ENCODE measurements around the gene EMD. TPM values are rescaled to one million over a fixed set of nuclear protein-coding genes. Genes with fewer than 3 reads are reported as not detected.

EMD gene
- total RNA-seq, 1 experiment from 2014 or later = 115 TPM

GRCh38 chrX:154365997-154366665, 13.0 kb upstream of the EMD start:
- no peak overlapping the region for H3K18ac ChIP-seq (ENCODE audit: insufficient read length, low read depth, low read length)
- no peak overlapping the region for H3K9ac ChIP-seq (ENCODE audit: extremely low read depth, insufficient read length, low read length)
- H3K4ac ChIP-seq (ENCODE audit: low read depth, low read length) = no peak overlapping the region
- no peak overlapping the region for H2BK20ac ChIP-seq (ENCODE audit: low read depth, low read length, poor library complexity, severe bottlenecking)
- Mint-ChIP-seq H3K27ac (no peak overlapping the region), H3K4me3 (no peak overlapping the region), H3K4me1 (0 out of 4 replicates have a peak, but pooled peaks cover 0 to 5% of the 10 kb centered on the region in 2 experiments), H3K36me3 (ENCODE audit: insufficient read depth in 1 of 3, low read depth in 3 of 3) (peaks cover 43 to 74% (median 72%) of the 10 kb centered on the region in 3 experiments), H3K9me3 (peaks cover 42 to 60% of the 10 kb centered on the region in 2 experiments), H3K27me3 (ENCODE audit: low read depth) (peaks cover 8% of the 10 kb centered on the region)
- H3K14ac ChIP-seq (ENCODE audit: insufficient read depth, low read length) = no peak overlapping the region; the same call in 1 of the 2 replicates
- H4K20me1 ChIP-seq (ENCODE audit: control insufficient read depth, insufficient read depth, insufficient read length) = no peaks in the 10 kb centered on the region
- no CpG with 5 or more reads among the region's 32 CpGs for WGBS (ENCODE audit: extremely low coverage, insufficient read length, low lambda C conversion rate)
- no peak overlapping the region for H2BK5ac ChIP-seq (ENCODE audit: insufficient read length, low read length)
- no peaks in the 10 kb centered on the region for H3K27me3 ChIP-seq (ENCODE audit: insufficient read depth, low read length)
- peaks cover 17% of the 10 kb centered on the region; the same call in 1 of the 2 replicates for H3K79me2 ChIP-seq (ENCODE audit: insufficient read depth, low read length)
- H4K5ac ChIP-seq (ENCODE audit: insufficient read length, low read depth, low read length) = no peak overlapping the region
- H3T11ph ChIP-seq (ENCODE audit: low read length) = no peak overlapping the region
- H3K9me3 ChIP-seq (ENCODE audit: control insufficient read depth, low read depth, low read length) = peaks cover 9% of the 10 kb centered on the region
- no peak overlapping the region for H4K91ac ChIP-seq (ENCODE audit: insufficient read length, low read depth, low read length)
- H4K8ac ChIP-seq (replicated peaks; ENCODE audit: insufficient read length, low read depth, low read length) = no peak overlapping the region
- H2BK15ac ChIP-seq (ENCODE audit: low read depth, low read length) = no peak overlapping the region
- no peak overlapping the region for H2BK12ac ChIP-seq (ENCODE audit: insufficient read length, low read depth, low read length)
- no peak overlapping the region for H3K4me2 ChIP-seq (ENCODE audit: insufficient read depth, insufficient read length, low read length)
- H3K4me1 ChIP-seq (ENCODE audit: insufficient read depth, low read length) = no peaks in the 10 kb centered on the region
- no peak overlapping the region for H2AK5ac ChIP-seq (ENCODE audit: insufficient read length, low read length)
- H3K27ac ChIP-seq (ENCODE audit: insufficient read length, low read depth, low read length) = no peak overlapping the region
- TF ChIP-seq, protein P1, sequence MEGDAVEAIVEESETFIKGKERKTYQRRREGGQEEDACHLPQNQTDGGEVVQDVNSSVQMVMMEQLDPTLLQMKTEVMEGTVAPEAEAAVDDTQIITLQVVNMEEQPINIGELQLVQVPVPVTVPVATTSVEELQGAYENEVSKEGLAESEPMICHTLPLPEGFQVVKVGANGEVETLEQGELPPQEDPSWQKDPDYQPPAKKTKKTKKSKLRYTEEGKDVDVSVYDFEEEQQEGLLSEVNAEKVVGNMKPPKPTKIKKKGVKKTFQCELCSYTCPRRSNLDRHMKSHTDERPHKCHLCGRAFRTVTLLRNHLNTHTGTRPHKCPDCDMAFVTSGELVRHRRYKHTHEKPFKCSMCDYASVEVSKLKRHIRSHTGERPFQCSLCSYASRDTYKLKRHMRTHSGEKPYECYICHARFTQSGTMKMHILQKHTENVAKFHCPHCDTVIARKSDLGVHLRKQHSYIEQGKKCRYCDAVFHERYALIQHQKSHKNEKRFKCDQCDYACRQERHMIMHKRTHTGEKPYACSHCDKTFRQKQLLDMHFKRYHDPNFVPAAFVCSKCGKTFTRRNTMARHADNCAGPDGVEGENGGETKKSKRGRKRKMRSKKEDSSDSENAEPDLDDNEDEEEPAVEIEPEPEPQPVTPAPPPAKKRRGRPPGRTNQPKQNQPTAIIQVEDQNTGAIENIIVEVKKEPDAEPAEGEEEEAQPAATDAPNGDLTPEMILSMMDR (conservative IDR thresholded peaks at IDR 0.05) = no peak
- H3K23me2 ChIP-seq (ENCODE audit: insufficient read length, low read depth, low read length, poor library complexity, severe bottlenecking) = peaks cover 3% of the 10 kb centered on the region
- H3K56ac ChIP-seq (ENCODE audit: insufficient read length, low read depth, low read length) = no peak overlapping the region
- no peak overlapping the region for H2AFZ ChIP-seq (ENCODE audit: low read length)
- H2BK120ac ChIP-seq (ENCODE audit: low read depth, low read length, poor library complexity, severe bottlenecking) = no peak overlapping the region
- H3K23ac ChIP-seq (ENCODE audit: insufficient read length, low read depth, low read length) = no peak overlapping the region
- no peak for DNase-seq
- no peaks in the 10 kb centered on the region for H3K79me1 ChIP-seq (ENCODE audit: insufficient read depth, low read depth, low read length, poor library complexity, severe bottlenecking)
